Sigmoid colon (tissue), 7 donors: ENCODE measurements around the gene PCDHGA1. TPM values are rescaled to one million over a fixed set of nuclear protein-coding genes. Genes with fewer than 3 reads are reported as not detected.
"Not testable (repeated sequence)": the region's sequence is repeated elsewhere in the genome, so short reads cannot be mapped to it uniquely, and the experiment has no call there.

Experiments
- DNase-seq: peaks from one replicate; pipeline ENCODE4 v3.0.0-alpha.2; 2019
- H3K27ac ChIP-seq, 4 donors: fragments of 200-600 bp; sonication (generic); one replicate each; pipeline ENCODE4 v1.5.1; 2016 to 2019; ENCODE audit warnings: mild to moderate bottlenecking in 1 of 4
- H3K27me3 ChIP-seq, 3 donors: fragments of 200-600 bp; sonication (generic); one replicate each; pipeline ENCODE4 v1.5.1; 2019; ENCODE audit warnings: mild to moderate bottlenecking in 1 of 3
- H3K36me3 ChIP-seq, 4 donors: fragments of 200-600 bp; sonication (generic); one replicate each; pipeline ENCODE4 v1.5.1; 2016 to 2019
- H3K4me1 ChIP-seq, 4 donors: fragments of 200-600 bp; sonication (generic); one replicate each; pipeline ENCODE4 v1.5.1; 2017 to 2019
- H3K4me3 ChIP-seq, 4 donors: fragments of 200-600 bp; sonication (generic); one replicate each; pipeline ENCODE4 v1.5.1; 2017 to 2019; ENCODE audit warnings: mild to moderate bottlenecking in 2 of 4, moderate library complexity in 1 of 4
- H3K9me3 ChIP-seq, 4 donors: fragments of 200-600 bp in 3 of 4; sonication (generic) in 3 of 4; one replicate each; pipeline versions ENCODE4 v1.5.1 to v1.6.1; 2013 to 2019
- CTCF ChIP-seq, 4 experiments: fragments of 450-650 bp in 3 of 4; fragments of 200-600 bp in 1 of 4; IDR thresholded peaks; one replicate each; pipeline ENCODE4 v1.5.1; 2016 to 2019; ENCODE audit warnings: antibody characterized with exemption in 4 of 4, mild to moderate bottlenecking in 3 of 4, moderate library complexity in 2 of 4
- EP300 ChIP-seq, 4 donors: sonication (generic); formaldehyde crosslinking; IDR thresholded peaks; one replicate each; pipeline ENCODE4 v1.6.1; 2017; ENCODE audit warnings: antibody characterized with exemption in 4 of 4
- POLR2A ChIP-seq, 2 donors: fragments of 450-650 bp; IDR thresholded peaks; one replicate each; pipeline ENCODE4 v1.6.1; 2016; ENCODE audit warnings: antibody characterized with exemption in 2 of 2, mild to moderate bottlenecking in 2 of 2, moderate library complexity in 2 of 2
- POLR2AphosphoS5 ChIP-seq, 4 donors: sonication (generic); formaldehyde crosslinking; IDR thresholded peaks; one replicate each; pipeline ENCODE4 v1.6.1; 2017; ENCODE audit warnings: antibody characterized with exemption in 4 of 4
- WGBS, 2 donors: extraction: QIAGEN DNeasy Blood & Tissue Kit; methylation state at CpG; one replicate each; pipeline ENCODE4 v1.1.7; 2013; 5-methylcytosine and 5-hydroxymethylcytosine counted together
- intact Hi-C: fragments of 100-400 bp; cut with DNase I; formaldehyde crosslinking; loops from one replicate; pipeline ENCODE4 v1.15.1; 2023
- polyA plus RNA-seq, 3 donors: library from polyadenylated mRNA; stranded (reverse); fragments of 200-250 nt; gene quantifications; one replicate each; pipeline ENCODE4 v1.2.3, GENCODE V29; 2013
- total RNA-seq, 4 donors: library from RNA; depleted of rRNA; stranded (reverse); fragments of >200 nt; gene quantifications; one replicate each; pipeline ENCODE4 v1.1.0, GENCODE V29; 2016
- donor health status: healthy with polysubstance abuse.
- donor health status: Bipolar disorder and iron deficiency.
- donor health status: healthy.

The PCDHGA1 gene
- total and polyA plus RNA-seq, 7 donors = 0.26 to 1.4 (median 1.1) TPM; not detected in 2

GRCh38 chr5:141427783-141428426 lies 97.6 kb downstream of the PCDHGA1 start:
- peaks cover 51 to 94% (median 74%) of the 10 kb centered on the region in 4 donors for H3K9me3 ChIP-seq

GRCh38 chr5:141430332-141431113 lies 100.2 kb downstream of the PCDHGA1 start, which contains the start of gene PCDHGA12:
TSS of gene PCDHGA12 (plus strand) at chr5:141430507. CDS start at chr5:141430760, 253 bp downstream.
- peaks cover 0 to 8% (median 0%) of the 10 kb centered on the region in 4 donors for H3K36me3 ChIP-seq
- H3K4me1 ChIP-seq = no peaks in the 10 kb centered on the region
- WGBS, 2 donors = 16 to 50% methylated on average over 33 of the region's 33 CpGs
- DNase-seq = no peak
- peaks cover 51 to 89% (median 68%) of the 10 kb centered on the region in 4 donors for H3K9me3 ChIP-seq
- H3K4me3 ChIP-seq = peak within 1 kb of the TSS in 3 of 4 donors; percentile 13 to 29 (median 22)
- intact Hi-C loops = no loop called here
- TF ChIP-seq EP300 (IDR thresholded peaks at IDR 0.05) (no peak), POLR2AphosphoS5 (IDR thresholded peaks at IDR 0.05) (no peak), CTCF (IDR thresholded peaks at IDR 0.05) (peak in 1 of 4 experiments; percentile 18), POLR2A (IDR thresholded peaks at IDR 0.05) (no peak)
- no peaks in the 10 kb centered on the region for H3K27me3 ChIP-seq
- H3K27ac ChIP-seq = no peak within 1 kb of the TSS

More at GRCh38 chr5:141427783-141428426, 97.6 kb downstream of the PCDHGA1 start:
- Histone ChIP-seq H3K36me3 (peaks cover 0 to 8% (median 0%) of the 10 kb centered on the region in 4 donors), H3K27me3 (no peaks in the 10 kb centered on the region), H3K4me3 (no peak overlapping the region), H3K4me1 (no peaks in the 10 kb centered on the region), H3K27ac (no peak overlapping the region)
- WGBS, 2 donors = 50 to 76% methylated on average over 53 of the region's 53 CpGs
- TF ChIP-seq POLR2A (IDR thresholded peaks at IDR 0.05) (no peak), EP300 (IDR thresholded peaks at IDR 0.05) (no peak), CTCF (IDR thresholded peaks at IDR 0.05) (no peak)
- intact Hi-C loops = no loop called here
- DNase-seq = no peak

- Histone ChIP-seq H3K4me3 (peak overlapping the region in 3 of 4 donors; percentile 13 to 29 (median 22)), H3K9me3 (peaks cover 47 to 84% (median 68%) of the 10 kb centered on the region in 4 donors), H3K36me3 (peaks cover 0 to 11% (median 0%) of the 10 kb centered on the region in 4 donors), H3K27ac (no peak overlapping the region), H3K27me3 (no peaks in the 10 kb centered on the region), H3K4me1 (no peaks in the 10 kb centered on the region)
- TF ChIP-seq EP300 (IDR thresholded peaks at IDR 0.05) (no peak), POLR2A (IDR thresholded peaks at IDR 0.05) (no peak), POLR2AphosphoS5 (IDR thresholded peaks at IDR 0.05) (no peak), CTCF (IDR thresholded peaks at IDR 0.05) (no peak)
- intact Hi-C loops = no loop called here
- no peak for DNase-seq
- WGBS, 2 donors = 19 to 65% methylated on average over 37 of the region's 37 CpGs
Measured at GRCh38 chr5:141431286-141431685, 101.0 kb downstream of the PCDHGA1 start.

DNA sequence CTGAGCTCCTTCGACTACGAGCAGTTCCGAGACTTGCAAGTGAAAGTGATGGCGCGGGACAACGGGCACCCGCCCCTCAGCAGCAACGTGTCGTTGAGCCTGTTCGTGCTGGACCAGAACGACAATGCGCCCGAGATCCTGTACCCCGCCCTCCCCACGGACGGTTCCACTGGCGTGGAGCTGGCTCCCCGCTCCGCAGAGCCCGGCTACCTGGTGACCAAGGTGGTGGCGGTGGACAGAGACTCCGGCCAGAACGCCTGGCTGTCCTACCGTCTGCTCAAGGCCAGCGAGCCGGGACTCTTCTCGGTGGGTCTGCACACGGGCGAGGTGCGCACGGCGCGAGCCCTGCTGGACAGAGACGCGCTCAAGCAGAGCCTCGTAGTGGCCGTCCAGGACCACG lies 102.0 kb downstream of the PCDHGA1 start:
- H3K27me3 ChIP-seq, H3K36me3 ChIP-seq, H3K4me1 ChIP-seq, H3K27ac ChIP-seq, intact Hi-C loops, DNase-seq, H3K4me3 ChIP-seq: not testable (repeated sequence)
- 40 to 67% methylated on average over 38 of the region's 38 CpGs for WGBS, 2 donors
- H3K9me3 ChIP-seq = peaks cover 41 to 78% (median 61%) of the 10 kb centered on the region in 4 donors

DNA sequence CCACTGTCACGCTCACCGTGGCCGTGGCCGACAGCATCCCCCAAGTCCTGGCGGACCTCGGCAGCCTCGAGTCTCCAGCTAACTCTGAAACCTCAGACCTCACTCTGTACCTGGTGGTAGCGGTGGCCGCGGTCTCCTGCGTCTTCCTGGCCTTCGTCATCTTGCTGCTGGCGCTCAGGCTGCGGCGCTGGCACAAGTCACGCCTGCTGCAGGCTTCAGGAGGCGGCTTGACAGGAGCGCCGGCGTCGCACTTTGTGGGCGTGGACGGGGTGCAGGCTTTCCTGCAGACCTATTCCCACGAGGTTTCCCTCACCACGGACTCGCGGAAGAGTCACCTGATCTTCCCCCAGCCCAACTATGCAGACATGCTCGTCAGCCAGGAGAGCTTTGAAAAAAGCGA lies 102.4 kb downstream of the PCDHGA1 start:
- H3K27me3 ChIP-seq, H3K4me3 ChIP-seq, H3K4me1 ChIP-seq, H3K36me3 ChIP-seq, DNase-seq, intact Hi-C loops, H3K27ac ChIP-seq: not testable (repeated sequence)
- H3K9me3 ChIP-seq = peaks cover 37 to 77% (median 58%) of the 10 kb centered on the region in 4 donors
- 33 to 58% methylated on average over 29 of the region's 29 CpGs for WGBS, 2 donors
